Articular chondrocyte of knee joint (primary cell): Measurements from ENCODE around the gene CACUL1. TPM values are rescaled to one million over a fixed set of nuclear protein-coding genes. Genes with fewer than 3 reads are reported as not detected.

ENCODE experiments used
- total RNA-seq: library from RNA; depleted of rRNA; stranded (reverse); fragments of >200 nt; gene quantifications from 2 replicates; pipeline ENCODE4 v1.2.3, GENCODE V29; 2012

The CACUL1 gene
- total RNA-seq, result 48.0 and 52.0 TPM in 2 replicates

DNA sequence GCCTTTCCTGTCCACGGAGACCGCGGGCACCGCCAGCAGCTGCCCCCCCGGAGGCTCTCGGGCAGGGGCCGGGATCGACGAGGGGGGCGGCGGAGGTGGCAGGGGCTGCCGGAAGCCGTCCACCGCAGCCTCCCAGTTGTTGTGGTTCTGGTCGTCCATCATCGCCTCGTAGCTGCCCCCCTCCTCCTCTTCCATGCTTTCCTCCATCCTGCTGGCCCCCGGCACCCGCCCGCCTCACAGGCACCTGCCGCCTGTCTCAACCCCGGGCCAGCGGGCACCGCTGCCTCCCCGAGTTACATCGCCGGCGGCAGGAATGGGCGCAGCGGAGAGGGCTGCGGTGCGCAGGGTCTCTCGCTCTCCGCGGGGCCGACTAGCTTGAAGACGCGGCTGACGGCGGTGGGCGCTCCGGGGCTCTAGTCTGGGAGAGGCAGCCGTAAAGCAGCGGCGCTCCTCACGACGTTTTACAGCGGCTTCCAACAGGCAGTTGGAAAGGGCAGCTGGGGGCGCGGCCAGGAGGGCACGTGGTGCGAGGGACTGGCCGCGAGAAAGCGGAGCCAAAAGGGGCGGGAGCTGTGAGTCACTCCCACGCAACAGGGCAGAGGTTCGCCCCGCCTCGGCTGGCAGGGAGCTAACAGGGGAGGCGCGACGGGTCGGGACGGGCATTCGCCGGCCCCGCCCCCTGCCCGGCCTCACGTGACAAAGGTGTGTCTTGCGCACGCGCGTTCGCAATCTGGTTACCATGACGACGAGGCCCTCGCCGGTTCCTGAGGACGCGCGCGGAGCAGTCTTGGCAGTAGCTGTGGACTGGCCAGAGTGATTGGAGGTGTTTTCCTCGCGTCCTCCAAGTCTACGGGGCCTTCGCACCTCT, at the start of gene CACUL1:
Gene CACUL1, minus strand, starts transcription at position 415 of the 868 bp plus-strand sequence. Its CDS starts 208 bp downstream, at position 207.

Other genes with a start within 250 kb of the CACUL1 start
- gene PRLHR, start 159.3 kb downstream of the CACUL1 start, total RNA-seq, result not detected in 2 replicates